Neutrophil (primary cell): ENCODE measurements around the gene MECR.

ENCODE experiments used
- H3K27ac ChIP-seq: fragments of 200-600 bp; sonication (generic); 2 replicates; pipeline ENCODE4 v1.5.1; 2016; ENCODE audit warnings: mild to moderate bottlenecking, moderate library complexity
- H3K27me3 ChIP-seq: fragments of 200-600 bp; sonication (generic); 2 replicates; pipeline ENCODE4 v1.6.0; 2016; ENCODE audit warnings: mild to moderate bottlenecking
- H3K36me3 ChIP-seq: fragments of 200-600 bp; sonication (generic); 2 replicates; pipeline ENCODE4 v1.5.1; 2017
- H3K4me1 ChIP-seq, 2 experiments: fragments of 200-600 bp in 1 of 2; sonication (generic) in 1 of 2; 1 replicate in 1 of 2; 2 replicates in 1 of 2; pipeline versions ENCODE4 v1.5.1 to v1.6.1; 2013 to 2016; ENCODE audit warnings: low read depth in 1 of 2, low read length in 1 of 2, mild to moderate bottlenecking in 1 of 2, moderate library complexity in 1 of 2; ENCODE audit not compliant: control insufficient read depth in 1 of 2, insufficient read depth in 1 of 2
- H3K4me3 ChIP-seq, 2 experiments: fragments of 200-600 bp in 1 of 2; sonication (generic) in 1 of 2; 1 replicate in 1 of 2; 2 replicates in 1 of 2; pipeline ENCODE4 v1.5.1; 2013 to 2016; ENCODE audit warnings: low read depth in 1 of 2, low read length in 1 of 2, mild to moderate bottlenecking in 1 of 2, moderate library complexity in 1 of 2
- H3K9me3 ChIP-seq: fragments of 200-600 bp; sonication (generic); 2 replicates; pipeline ENCODE4 v1.5.1; 2016
- TF ChIP-seq, protein P1 (sequence below): fragments of 200-600 bp; sonication (generic); IDR thresholded peaks from 2 replicates; pipeline ENCODE4 v1.5.1; 2016; ENCODE audit warnings: antibody characterized with exemption

MECR gene

DNA sequence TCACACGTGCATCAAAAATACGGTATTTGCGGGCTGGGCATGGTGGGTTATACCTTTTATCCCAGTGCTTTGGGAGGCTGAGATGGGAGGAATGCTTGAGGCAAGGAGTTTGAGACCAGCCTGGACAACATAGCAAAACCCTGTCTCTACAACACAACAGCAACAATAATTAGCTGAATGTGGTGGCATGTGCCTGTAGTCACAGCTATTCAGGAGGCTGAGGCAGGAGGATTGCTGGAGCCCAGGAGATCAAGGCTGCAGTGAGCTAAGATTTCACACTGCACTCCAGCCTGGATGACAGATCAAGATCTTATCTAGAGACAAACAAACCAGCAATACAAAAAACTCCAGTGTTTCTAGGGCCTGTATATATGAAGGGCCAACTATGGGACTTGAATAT, 36.2 kb upstream of the MECR start:
- Histone ChIP-seq H3K27ac (no peak overlapping the region), H3K4me3 (no peak overlapping the region), H3K36me3 (no peaks in the 10 kb centered on the region), H3K4me1 (no peaks in the 10 kb centered on the region), H3K9me3 (no peaks in the 10 kb centered on the region), H3K27me3 (peaks cover 95% of the 10 kb centered on the region)
- TF ChIP-seq, protein P1, sequence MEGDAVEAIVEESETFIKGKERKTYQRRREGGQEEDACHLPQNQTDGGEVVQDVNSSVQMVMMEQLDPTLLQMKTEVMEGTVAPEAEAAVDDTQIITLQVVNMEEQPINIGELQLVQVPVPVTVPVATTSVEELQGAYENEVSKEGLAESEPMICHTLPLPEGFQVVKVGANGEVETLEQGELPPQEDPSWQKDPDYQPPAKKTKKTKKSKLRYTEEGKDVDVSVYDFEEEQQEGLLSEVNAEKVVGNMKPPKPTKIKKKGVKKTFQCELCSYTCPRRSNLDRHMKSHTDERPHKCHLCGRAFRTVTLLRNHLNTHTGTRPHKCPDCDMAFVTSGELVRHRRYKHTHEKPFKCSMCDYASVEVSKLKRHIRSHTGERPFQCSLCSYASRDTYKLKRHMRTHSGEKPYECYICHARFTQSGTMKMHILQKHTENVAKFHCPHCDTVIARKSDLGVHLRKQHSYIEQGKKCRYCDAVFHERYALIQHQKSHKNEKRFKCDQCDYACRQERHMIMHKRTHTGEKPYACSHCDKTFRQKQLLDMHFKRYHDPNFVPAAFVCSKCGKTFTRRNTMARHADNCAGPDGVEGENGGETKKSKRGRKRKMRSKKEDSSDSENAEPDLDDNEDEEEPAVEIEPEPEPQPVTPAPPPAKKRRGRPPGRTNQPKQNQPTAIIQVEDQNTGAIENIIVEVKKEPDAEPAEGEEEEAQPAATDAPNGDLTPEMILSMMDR, result no peak

DNA sequence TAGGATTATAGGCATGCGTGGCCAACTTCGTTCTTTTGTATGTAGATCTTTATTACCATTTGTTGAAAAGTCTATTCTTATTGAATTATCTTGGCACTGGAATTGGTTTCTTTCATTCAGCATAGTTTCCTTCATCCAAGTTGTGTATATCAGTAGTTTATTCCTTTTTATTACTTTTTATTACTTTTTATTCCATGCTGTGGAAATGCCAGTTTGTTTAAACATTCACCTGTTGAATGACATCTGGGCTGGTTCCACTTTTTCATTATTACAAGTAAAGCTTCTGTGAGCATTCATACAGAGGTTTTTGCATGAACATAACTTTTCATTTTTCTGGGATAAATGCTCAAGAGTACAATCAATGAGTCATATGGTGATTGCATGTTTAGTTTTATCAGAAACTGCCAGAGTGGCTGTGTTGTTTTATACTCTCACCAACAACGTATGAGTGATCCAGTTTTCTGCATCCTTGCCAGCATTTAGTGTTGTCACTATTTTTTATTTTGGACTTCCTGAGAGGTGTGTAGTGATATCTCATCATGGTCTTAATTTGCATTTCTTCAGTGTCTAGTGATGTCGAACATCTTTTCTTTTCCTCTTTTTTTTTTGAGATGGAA, 34.1 kb upstream of the MECR start:
- TF ChIP-seq, protein P1, result no peak
- Histone ChIP-seq H3K27me3 (peaks cover 95% of the 10 kb centered on the region), H3K4me3 (no peak overlapping the region), H3K4me1 (peaks cover 0 to 4% of the 10 kb centered on the region in 2 experiments), H3K27ac (no peak overlapping the region), H3K9me3 (no peaks in the 10 kb centered on the region), H3K36me3 (no peaks in the 10 kb centered on the region)

DNA sequence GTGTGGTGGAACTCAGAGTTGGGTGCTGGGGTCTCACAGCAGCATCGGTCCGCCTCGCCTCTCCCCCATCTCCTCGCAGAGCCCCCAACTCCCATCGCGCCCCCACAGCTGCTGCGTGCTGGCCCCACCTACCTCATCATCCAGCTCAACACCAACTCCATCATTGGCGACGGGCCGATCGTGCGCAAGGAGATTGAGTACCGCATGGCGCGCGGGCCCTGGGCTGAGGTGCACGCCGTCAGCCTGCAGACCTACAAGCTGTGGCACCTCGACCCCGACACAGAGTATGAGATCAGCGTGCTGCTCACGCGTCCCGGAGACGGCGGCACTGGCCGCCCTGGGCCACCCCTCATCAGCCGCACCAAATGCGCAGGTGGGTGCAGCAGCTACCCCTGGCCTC, 29.8 kb upstream of the MECR start:
- Histone ChIP-seq H3K4me3 (no peak overlapping the region), H3K4me1 (peaks cover 0 to 15% of the 10 kb centered on the region in 2 experiments), H3K27ac (no peak overlapping the region), H3K9me3 (no peaks in the 10 kb centered on the region), H3K27me3 (peaks cover 92% of the 10 kb centered on the region), H3K36me3 (no peaks in the 10 kb centered on the region)
- TF ChIP-seq, protein P1, result no peak

DNA sequence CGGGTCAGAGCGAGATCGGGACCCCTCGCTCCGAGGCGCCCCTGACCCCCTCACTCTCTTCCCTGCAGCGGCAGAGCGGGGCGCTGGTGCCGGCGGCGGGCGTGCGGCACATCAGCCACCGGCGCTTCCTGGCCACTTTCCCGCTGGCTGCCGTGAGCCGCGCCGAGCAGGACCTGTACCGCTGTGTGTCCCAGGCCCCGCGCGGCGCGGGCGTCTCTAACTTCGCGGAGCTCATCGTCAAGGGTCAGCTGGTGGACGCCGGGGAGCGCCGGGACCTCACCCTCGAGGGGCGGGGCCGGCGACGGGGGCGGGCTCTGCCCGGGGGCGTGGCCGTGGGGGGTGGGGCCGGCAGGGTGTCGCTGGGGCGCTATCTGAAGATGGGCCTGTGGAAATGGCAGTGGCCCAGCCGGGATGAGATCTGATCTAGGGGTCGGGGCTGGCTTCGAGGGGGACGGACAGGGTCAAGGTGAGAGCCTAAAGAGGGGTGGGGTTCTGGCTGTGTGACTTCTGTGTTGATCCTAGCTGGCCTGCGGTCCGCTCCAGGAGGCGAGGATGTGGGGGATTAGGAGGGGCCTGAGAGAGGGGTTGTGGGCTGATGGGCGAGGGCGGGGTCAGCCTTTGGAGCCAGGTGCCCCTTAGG, 29.2 kb upstream of the MECR start:
- Histone ChIP-seq H3K4me3 (peak overlapping the region; percentile 46 to 63), H3K9me3 (no peaks in the 10 kb centered on the region), H3K36me3 (no peaks in the 10 kb centered on the region), H3K27ac (no peak overlapping the region), H3K27me3 (peaks cover 86% of the 10 kb centered on the region), H3K4me1 (peaks cover 0 to 15% of the 10 kb centered on the region in 2 experiments)
- TF ChIP-seq, protein P1, result no peak

DNA sequence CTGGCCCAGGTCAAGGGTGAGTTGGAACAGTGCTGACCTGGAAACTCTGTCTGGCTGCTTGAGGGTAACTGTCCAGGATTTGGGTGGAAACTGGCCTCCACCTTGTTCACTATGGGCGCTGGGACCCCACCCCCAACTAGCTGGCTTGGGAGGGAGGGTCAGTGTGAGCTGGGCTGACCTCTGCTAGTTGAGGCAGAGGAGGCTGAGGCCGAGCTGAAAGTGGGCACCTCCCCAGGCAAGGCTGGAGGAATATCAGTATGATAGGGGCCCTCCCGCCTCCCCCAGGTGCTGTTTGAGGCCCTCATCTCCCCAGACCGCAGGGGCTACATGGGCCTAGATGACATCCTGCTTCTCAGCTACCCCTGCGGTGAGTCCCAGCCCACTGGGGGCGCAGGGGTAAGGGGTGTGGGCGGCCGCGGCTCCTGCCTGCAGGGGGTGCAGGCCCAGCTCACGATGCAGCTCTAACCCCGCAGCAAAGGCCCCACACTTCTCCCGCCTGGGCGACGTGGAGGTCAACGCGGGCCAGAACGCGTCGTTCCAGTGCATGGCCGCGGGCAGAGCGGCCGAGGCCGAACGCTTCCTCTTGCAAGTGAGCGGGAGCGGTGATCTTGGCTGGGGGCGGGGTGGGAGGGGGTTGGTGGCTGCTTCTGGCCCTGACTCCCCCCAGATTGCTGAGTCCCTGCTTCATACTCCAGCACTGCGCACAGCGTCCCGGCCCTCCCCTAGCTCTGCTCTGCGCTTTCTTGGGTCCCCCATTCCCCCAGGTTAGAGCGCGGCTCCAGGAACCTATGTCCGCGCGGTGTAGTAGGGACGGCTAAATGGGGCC, 28.5 kb upstream of the MECR start:
- Histone ChIP-seq H3K4me1 (peaks cover 2 to 15% of the 10 kb centered on the region in 2 experiments), H3K27ac (no peak overlapping the region), H3K27me3 (peaks cover 79% of the 10 kb centered on the region), H3K9me3 (no peaks in the 10 kb centered on the region), H3K36me3 (no peaks in the 10 kb centered on the region), H3K4me3 (peak overlapping the region; percentile 46 to 63)
- TF ChIP-seq, protein P1, result no peak
